ENCODE results near the gene INO80B. TPM values are rescaled to one million over a fixed set of nuclear protein-coding genes. Genes with fewer than 3 reads are reported as not detected.
A peak's percentile ranks its signal among the peaks of the same experiment; 100 is the strongest.

The INO80B gene
- total and polyA plus RNA-seq, 2 of the 8 experiments (the other 6 are each of a cell fraction or from before 2014, with no cell fraction given): 3.9 to 18.5 TPM

DNA sequence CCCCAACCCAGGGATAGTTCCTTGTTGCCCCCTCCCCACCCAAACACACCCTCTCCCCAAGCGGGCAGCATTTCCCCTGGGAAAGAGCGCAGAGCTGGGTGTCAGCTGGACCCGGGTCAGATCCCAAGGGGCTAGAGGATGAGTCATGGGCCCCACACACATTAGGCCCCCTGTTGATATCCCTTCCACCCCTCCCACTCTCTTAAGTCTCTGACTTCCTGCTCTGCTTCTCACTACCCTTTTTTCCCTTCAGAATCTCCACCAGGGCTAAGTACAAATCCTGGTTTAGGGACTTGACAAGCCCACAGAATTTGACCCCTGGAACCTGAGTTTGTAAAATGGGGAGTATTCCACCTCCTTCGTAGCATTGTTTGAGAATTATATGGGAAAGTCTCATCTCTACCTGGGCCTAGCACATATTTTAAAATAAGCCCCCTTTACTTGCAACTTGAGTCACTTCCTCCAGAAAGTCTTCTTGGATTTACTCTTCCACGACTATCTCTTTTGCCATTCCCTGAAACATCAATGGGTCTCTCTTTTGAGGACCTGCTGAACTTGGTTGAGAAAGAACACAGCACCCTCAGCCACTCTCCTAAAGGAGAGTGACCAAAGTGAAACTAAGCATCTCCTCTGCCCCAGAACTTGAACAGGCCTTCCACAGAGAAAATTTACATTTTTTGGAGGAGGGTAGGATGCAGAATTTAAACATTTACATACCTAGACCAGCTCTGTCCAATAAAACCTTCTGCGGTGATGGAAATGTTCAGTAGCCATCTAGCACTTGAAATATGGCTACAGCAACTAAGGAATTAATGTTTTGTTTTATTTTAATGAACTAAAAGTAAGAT lies 17.8 kb upstream of the INO80B start:
- WGBS, 2 experiments (ENCODE audit: extremely low coverage in 1 of 2, insufficient coverage in 1 of 2, insufficient read length in 1 of 2, insufficient replicate concordance in 2 of 2, low coverage in 1 of 2, low lambda C conversion rate in 2 of 2, missing lambda C conversion rate in 1 of 2): 74% methylated on average over 6 of the region's 6 CpGs; no CpG with 5 or more reads in 1 of the 2 experiments
- Histone ChIP-seq H3K9ac (replicated peaks in 1 of 4; ENCODE audit: extremely low read depth in 1 of 4, low read depth in 3 of 4, low read length in 3 of 4) (no peak overlapping the region), H3K14ac (ENCODE audit: insufficient read length) (no peak overlapping the region), H3K27ac (ENCODE audit: low read depth, low read length) (no peak overlapping the region), H3K4me3 (ENCODE audit: extremely low read depth in 1 of 4, insufficient read depth in 2 of 4, low read depth in 3 of 4, low read length in 4 of 4) (peak overlapping the region in 1 of 4 experiments; percentile 12; a peak in 1 of 8 replicates), H2BK15ac (ENCODE audit: low read length) (0 out of 2 replicates have a peak overlapping the region, but pooled peaks have one; percentile 12), H3K56ac (replicated peaks; ENCODE audit: insufficient read length, low read depth, low read length) (no peak overlapping the region), H2AFZ (ENCODE audit: low read length) (no peak overlapping the region), H4K8ac (ENCODE audit: extremely low read depth, insufficient read depth, low read length) (no peak overlapping the region), H3K79me1 (ENCODE audit: low read depth, low read length) (peaks cover 22% of the 10 kb centered on the region), H3K9me3 (ENCODE audit: insufficient read depth in 2 of 2, low read depth in 1 of 2, low read length in 1 of 2) (no peaks in the 10 kb centered on the region), H4K20me1 (replicated peaks in 1 of 2; ENCODE audit: control insufficient read depth in 1 of 2, insufficient read depth in 2 of 2, low read length in 2 of 2) (peaks cover 6 to 17% of the 10 kb centered on the region in 2 experiments), H4K5ac (ENCODE audit: insufficient read length, low read depth, low read length) (no peak overlapping the region), H3K36me3 (ENCODE audit: control insufficient read depth in 2 of 4, insufficient read depth in 4 of 4, low read length in 3 of 4) (peaks cover 3 to 10% (median 6%) of the 10 kb centered on the region in 4 experiments; a peak in 7 of 8 replicates), H3K18ac (ENCODE audit: extremely low read depth, low read length) (no peak overlapping the region), H2AK5ac (ENCODE audit: low read depth, low read length) (no peak overlapping the region), H2BK20ac (ENCODE audit: low read length) (no peak overlapping the region), H3K23me2 (ENCODE audit: low read depth, low read length) (peaks cover 5% of the 10 kb centered on the region; the same call in 1 of the 2 replicates), H3K79me2 (ENCODE audit: control insufficient read depth in 1 of 2, insufficient read depth in 2 of 2, low read length in 2 of 2) (peaks cover 4 to 47% of the 10 kb centered on the region in 2 experiments; a peak in 2 of 4 replicates), H4K91ac (replicated peaks; ENCODE audit: insufficient read length, low read length) (no peak overlapping the region), H3K4me2 (ENCODE audit: insufficient read depth in 1 of 2, low read depth in 2 of 2, low read length in 2 of 2) (peak overlapping the region in 1 of 2 experiments; percentile 11; a peak in 3 of 4 replicates), H3K27me3 (replicated peaks in 1 of 4; ENCODE audit: control insufficient read depth in 3 of 4, extremely low read depth in 1 of 4, insufficient read depth in 3 of 4, low read length in 3 of 4) (no peaks in the 10 kb centered on the region), H3K4me1 (replicated peaks in 1 of 4; ENCODE audit: control insufficient read depth in 3 of 4, insufficient read depth in 4 of 4, low read length in 3 of 4) (peaks cover 4 to 24% (median 16%) of the 10 kb centered on the region in 4 experiments; a peak in 6 of 7 replicates), H3K4ac (replicated peaks; ENCODE audit: insufficient read length, low read depth, low read length) (no peak overlapping the region), H2BK120ac (replicated peaks; ENCODE audit: low read depth, low read length) (no peak overlapping the region), H2BK12ac (ENCODE audit: low read depth, low read length) (no peak overlapping the region), H3K23ac (ENCODE audit: insufficient read length) (no peak overlapping the region), H2BK5ac (ENCODE audit: low read depth, low read length) (peak overlapping the region; percentile 83; the same call in 1 of the 2 replicates)
- CTCF ChIA-PET (ENCODE audit: partially characterized antibody): no interaction called here
- FAIRE-seq: no peak
- peak; percentile 80 for TF ChIP-seq JUND (IDR thresholded peaks at IDR 0.05; ENCODE audit: low read length)
- TF ChIP-seq CBX8 (IDR thresholded peaks at IDR 0.05; ENCODE audit: borderline replicate concordance, low read depth, low read length): no peak
- no peak for DNase-seq (ENCODE audit: low read depth in 1 of 2, low spot score in 2 of 2)
- POLR2A ChIA-PET (ENCODE audit: partially characterized antibody): interaction anchor here (1.2 to 3.2 kb wide), 4 partner anchors 10 to 232 kb away, joined by 3 to 27 read pairs (median 13); partner anchors contain the start of genes C2orf81 and WDR54
